Activated T-cell treated with anti-CD3 and anti-CD28 coated beads, Interleukin-2, amount 50 U/mL, for 1 hour (primary cell): ENCODE measurements around the gene ITGAD.
"Not testable (repeated sequence)": the region's sequence is repeated elsewhere in the genome, so short reads cannot be mapped to it uniquely, and the experiment has no call there.

Experiments
- DNase-seq: peaks from one replicate; pipeline ENCODE4 v3.0.0-alpha.2; 2020

The ITGAD gene

GRCh38 chr16:31436221-31437045 lies 43.3 kb downstream of the ITGAD start:
- DNase-seq: no peak

- DNase-seq: no peak
Measured at GRCh38 chr16:31438414-31438813, 45.3 kb downstream of the ITGAD start.

DNA sequence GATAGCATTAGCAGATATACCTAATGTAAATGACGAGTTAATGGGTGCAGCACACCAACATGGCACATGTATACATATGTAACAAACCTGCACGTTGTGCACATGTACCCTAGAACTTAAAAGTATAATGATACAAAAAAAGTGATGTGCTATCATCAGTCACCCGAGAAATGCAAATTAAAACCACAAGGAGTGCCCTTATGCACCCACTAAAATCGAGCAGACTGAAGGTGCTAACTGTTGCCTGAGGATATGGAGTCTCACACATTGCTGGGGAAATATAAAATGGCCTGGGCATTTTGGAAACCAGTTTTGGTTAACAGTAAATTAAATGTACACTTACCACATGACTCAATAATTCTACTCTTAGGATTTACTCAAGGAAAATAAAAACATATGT lies 45.9 kb downstream of the ITGAD start:
- DNase-seq: not testable (repeated sequence)

DNA sequence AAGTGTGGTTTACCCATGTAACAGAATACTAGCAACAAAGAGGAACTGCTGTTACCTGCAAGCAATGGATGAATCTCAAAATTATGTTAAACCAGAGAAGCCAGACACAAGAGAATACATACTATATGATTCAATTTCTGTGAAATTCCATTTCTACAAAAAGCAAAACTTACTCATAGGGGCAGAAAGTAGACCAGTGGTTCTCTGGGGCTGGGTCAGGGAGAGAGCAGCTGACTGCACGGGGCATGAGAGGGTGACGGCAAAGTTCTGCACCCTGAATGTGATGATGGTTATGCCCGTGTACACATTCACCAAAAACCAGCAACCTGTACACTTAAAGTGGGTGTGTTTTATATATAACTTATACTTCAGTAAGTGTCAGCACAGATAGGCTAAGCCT lies 46.4 kb downstream of the ITGAD start:
- DNase-seq: no peak

DNA sequence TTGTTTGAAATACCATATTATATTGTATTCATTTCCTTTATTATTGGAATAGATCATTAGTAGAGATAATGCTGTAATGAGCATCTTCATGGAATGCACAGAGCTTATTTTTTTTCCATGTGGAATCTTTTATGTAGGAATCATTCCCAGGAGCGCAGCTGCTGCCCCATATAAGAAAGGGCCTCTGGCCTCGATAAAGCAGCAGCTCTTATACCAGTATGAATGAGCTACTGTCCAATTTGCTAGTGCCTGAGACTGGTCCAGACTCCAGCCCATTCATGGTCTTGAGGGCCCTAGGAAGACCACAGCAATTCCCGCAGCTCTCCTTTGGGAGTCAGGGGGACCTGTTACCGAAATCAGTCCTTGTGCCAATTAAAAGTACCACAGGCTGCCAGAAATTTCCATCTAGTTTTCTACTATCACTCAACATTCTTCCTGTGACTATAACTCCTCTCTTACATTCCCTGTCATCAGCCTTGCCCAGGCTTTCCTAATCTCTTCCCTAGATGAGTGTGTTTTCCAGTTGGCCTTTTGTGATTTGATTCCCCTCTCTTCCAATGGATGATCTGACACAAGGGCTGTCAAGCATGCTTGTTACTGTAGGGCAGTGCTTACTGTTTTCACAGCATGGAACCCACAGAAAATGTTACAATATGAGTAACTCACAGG lies 47.5 kb downstream of the ITGAD start:
- DNase-seq: no peak

DNA sequence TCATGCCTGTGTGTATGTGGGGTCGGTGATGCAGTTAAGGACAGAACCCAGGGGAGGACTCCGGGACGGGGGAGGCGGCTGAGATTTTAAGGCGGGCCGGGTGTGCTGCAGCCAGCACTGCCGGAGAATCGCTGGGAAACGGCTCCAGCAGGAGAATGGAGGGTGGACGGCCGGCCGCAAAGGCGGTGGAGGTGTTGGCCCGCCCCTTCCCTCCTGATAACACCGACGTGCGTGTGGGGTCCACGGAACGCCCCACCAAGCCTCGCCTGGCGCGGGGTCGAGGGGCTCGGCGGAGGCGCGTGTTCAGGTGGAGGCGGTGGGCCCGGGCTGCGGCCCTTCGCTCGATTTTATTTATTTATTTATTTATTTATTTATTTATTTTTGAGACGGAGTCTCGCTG lies 48.8 kb downstream of the ITGAD start:
- DNase-seq: no peak

GRCh38 chr16:31445931-31446330 lies 52.8 kb downstream of the ITGAD start:
- not testable (repeated sequence) for DNase-seq

- no peak for DNase-seq
Measured at GRCh38 chr16:31451201-31451600, 58.1 kb downstream of the ITGAD start.

- DNase-seq: no peak
Measured at GRCh38 chr16:31451681-31452351, 58.7 kb downstream of the ITGAD start.

DNA sequence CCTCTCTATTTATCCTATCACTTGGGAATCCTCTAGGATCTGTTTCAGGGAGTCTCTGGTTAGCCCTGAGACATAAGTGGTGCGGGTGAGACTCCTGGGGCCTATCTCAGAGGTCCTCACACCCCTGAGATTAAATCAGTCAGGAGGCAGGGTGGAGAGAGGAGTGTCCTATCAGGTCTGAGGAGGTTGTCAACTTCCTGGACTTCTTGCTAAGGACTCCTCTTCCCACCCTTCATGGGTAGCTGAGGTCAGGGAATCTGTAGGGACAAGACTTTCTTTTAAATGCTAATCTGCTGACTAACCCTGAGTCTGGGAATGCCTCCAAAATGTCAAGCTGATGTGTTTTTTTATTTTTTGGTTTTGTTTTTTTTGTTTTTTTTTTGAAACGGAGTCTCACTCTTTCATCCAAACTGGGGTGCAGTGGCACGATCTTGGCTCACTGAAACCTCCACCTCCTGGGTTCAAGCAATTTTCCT lies 59.5 kb downstream of the ITGAD start:
- DNase-seq: no peak

GRCh38 chr16:31453255-31454204 lies 60.4 kb downstream of the ITGAD start:
- DNase-seq: no peak

GRCh38 chr16:31455601-31456314 lies 62.6 kb downstream of the ITGAD start:
- no peak for DNase-seq

DNA sequence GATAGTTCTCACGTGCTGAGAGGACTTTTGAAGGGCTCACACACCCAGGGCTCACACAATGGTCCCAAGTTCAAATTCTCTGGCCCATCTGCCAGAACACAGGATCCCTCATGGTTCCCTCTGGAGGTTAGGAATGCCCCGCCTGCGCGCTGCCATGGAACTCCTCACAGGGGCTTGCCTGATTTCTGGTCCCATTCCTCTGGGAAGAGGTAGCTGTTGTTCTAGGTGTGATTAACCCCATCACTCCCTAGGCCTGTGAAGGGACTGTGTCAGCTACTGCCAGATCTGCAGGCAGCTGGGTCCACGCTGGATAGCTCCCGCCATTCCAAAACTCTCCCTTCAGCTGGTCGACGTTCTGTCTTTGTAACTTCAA lies 63.8 kb downstream of the ITGAD start:
- no peak for DNase-seq

DNA sequence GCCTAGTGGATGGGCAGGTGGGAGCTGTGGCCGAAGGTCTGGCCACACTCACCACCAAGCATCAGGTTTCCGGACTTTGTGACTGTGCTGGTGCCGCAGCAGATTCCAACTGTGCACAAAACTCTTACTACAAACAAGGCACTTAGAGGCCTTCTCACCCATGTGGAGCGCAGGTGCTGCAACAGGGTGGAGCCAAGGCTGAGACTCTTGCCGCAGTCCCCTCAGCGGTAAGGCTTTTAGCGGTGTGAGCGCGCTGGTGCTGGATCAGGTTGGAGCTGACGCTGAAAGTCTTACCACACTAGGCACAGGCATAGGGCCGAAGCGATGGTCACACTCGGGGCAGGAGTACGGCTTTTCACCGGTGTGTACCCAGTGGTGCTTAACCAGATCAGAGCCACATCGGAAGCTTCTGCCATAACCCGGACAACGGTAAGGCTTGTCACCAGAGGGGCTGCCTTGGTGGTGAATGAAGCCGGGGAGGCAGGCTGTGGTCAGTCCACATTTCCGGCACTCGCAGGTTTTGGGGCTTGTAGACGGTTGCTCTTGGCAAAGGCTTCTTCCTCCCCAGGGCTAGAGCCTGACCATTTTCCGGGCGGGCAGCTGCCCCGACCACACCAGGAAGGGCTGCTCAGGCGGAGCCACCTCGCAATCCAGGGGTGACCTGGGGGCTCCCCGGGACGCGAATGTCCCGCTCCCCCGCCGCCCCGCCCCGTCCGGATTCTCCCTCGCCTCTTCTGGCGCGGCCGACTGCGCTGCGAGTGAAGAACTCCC lies 65.1 kb downstream of the ITGAD start:
- DNase-seq: peak; percentile 62

GRCh38 chr16:31458844-31459686 lies 65.9 kb downstream of the ITGAD start, which contains the start of gene ARMC5:
TSS of gene ARMC5 (plus strand) at chr16:31459501. CDS start at chr16:31459525, 24 bp downstream.
- peak; percentile 95 for DNase-seq

GRCh38 chr16:31459687-31460581 lies 66.8 kb downstream of the ITGAD start:
- DNase-seq: peak; percentile 100

GRCh38 chr16:31460582-31461002 lies 67.5 kb downstream of the ITGAD start:
- no peak for DNase-seq

DNA sequence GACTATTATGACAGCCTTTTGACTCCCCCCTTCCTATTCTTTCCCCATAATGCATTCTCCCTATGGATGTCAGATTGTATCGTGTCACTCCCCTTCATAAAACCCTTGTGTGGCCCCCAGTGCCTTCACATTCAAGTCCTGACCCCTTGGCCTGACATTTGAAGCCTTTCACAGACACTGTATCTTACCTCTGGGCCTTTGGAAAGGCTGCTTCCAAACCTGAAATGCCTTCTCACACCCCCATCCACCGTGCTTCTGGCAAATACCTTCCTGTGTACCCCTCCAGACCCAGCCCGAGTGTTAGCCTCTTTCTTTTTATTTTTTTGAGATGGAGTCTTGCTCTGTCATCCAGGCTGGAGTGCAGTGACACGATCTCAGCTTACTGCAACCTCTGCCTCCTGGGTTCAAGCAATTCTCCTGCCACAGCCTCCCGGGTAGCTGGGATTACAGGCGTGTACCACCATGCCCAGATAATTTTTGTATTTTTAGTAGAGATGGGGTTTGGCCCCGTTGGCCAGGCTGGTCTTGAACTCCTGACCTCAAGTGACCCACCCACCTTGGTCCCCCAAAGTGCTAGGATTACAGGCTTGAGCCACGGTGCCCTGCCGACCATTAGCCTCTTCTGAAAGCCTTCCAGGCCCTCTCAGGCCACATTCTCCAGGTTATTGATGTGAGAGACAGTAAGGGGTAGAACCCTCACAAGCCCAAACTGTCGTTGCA lies 68.2 kb downstream of the ITGAD start:
- no peak for DNase-seq
